WERI-Rb-1 (cell line): ENCODE data around the gene SH2D7.
A peak's percentile ranks its signal among the peaks of the same experiment; 100 is the strongest.

Source experiments
- DNase-seq: peaks from one replicate; pipeline ENCODE4 v3.0.0-alpha.2; 2020
- H3K27ac ChIP-seq: fragments of 250-450 bp; sonication (Bioruptor Pico); 2 replicates; pipeline ENCODE4 v1.5.1; 2020; ENCODE audit warnings: mild to moderate bottlenecking, moderate library complexity
- H3K27me3 ChIP-seq: fragments of 250-450 bp; sonication (Bioruptor Pico); 2 replicates; pipeline ENCODE4 v1.5.1; 2021; ENCODE audit warnings: mild to moderate bottlenecking, low read depth, moderate library complexity; ENCODE audit not compliant: insufficient read depth, severe bottlenecking
- H3K36me3 ChIP-seq: fragments of 250-450 bp; sonication (Bioruptor Pico); 2 replicates; pipeline ENCODE4 v1.5.1; 2020; ENCODE audit warnings: mild to moderate bottlenecking, moderate library complexity
- H3K4me3 ChIP-seq: 2 replicates; pipeline ENCODE4 v1.5.1; 2011; ENCODE audit warnings: low read depth, mild to moderate bottlenecking, control low read depth, low read length
- H3K9me3 ChIP-seq: fragments of 250-450 bp; sonication (Bioruptor Pico); 2 replicates; pipeline ENCODE4 v1.5.1; 2021; ENCODE audit warnings: mild to moderate bottlenecking, moderate library complexity; ENCODE audit not compliant: severe bottlenecking
- CTCF ChIP-seq: IDR thresholded peaks from 2 replicates; pipeline ENCODE4 v1.5.1; 2011; ENCODE audit warnings: low read depth, mild to moderate bottlenecking, control low read depth, inconsistent platforms, low read length

SH2D7 gene

GRCh38 chr15:78130466-78131294 lies 38.3 kb downstream of the SH2D7 start:
- Histone ChIP-seq H3K4me3 (peak overlapping the region; percentile 49), H3K36me3 (peaks cover 3% of the 10 kb centered on the region), H3K27me3 (no peaks in the 10 kb centered on the region), H3K9me3 (no peaks in the 10 kb centered on the region), H3K27ac (peak overlapping the region; percentile 38)
- no peak for TF ChIP-seq CTCF
- DNase-seq = no peak

- no peaks in the 10 kb centered on the region for H3K9me3 ChIP-seq
- peak; percentile 75 for TF ChIP-seq CTCF
- peak; percentile 89 for DNase-seq
- H3K36me3 ChIP-seq = peaks cover 2% of the 10 kb centered on the region
- H3K27ac ChIP-seq = peak within 1 kb of the TSS; percentile 89
- H3K27me3 ChIP-seq = no peaks in the 10 kb centered on the region
- peak within 1 kb of the TSS; percentile 81 for H3K4me3 ChIP-seq
These were observed 39.1 kb downstream of the SH2D7 start, which contains the start of gene CIB2 for GRCh38 chr15:78131295-78132061. TSS of gene CIB2 (minus strand) at chr15:78131445. CDS start at chr15:78131215, 230 bp downstream.

- H3K36me3 ChIP-seq = no peaks in the 10 kb centered on the region; the same call in 1 of the 2 replicates
- no peaks in the 10 kb centered on the region for H3K27me3 ChIP-seq
- H3K9me3 ChIP-seq = no peaks in the 10 kb centered on the region
- no peak for DNase-seq
- TF ChIP-seq CTCF = no peak
- H3K4me3 ChIP-seq = no peak overlapping the region
- H3K27ac ChIP-seq = no peak overlapping the region
These were observed 41.4 kb downstream of the SH2D7 start for GRCh38 chr15:78133801-78134200.

GRCh38 chr15:78139578-78139977 lies 47.2 kb downstream of the SH2D7 start:
- Histone ChIP-seq H3K4me3 (no peak overlapping the region), H3K9me3 (no peaks in the 10 kb centered on the region), H3K36me3 (no peaks in the 10 kb centered on the region), H3K27me3 (no peaks in the 10 kb centered on the region), H3K27ac (no peak overlapping the region)
- no peak for DNase-seq
- no peak for TF ChIP-seq CTCF

GRCh38 chr15:78140292-78140691 lies 47.9 kb downstream of the SH2D7 start:
- Histone ChIP-seq H3K27ac (no peak overlapping the region), H3K27me3 (no peaks in the 10 kb centered on the region), H3K36me3 (no peaks in the 10 kb centered on the region), H3K9me3 (no peaks in the 10 kb centered on the region), H3K4me3 (no peak overlapping the region)
- no peak for TF ChIP-seq CTCF
- no peak for DNase-seq
